CD14-positive monocyte (primary cell): Measurements from ENCODE around the gene VCP. TPM values are rescaled to one million over a fixed set of nuclear protein-coding genes. Genes with fewer than 3 reads are reported as not detected.
A peak's percentile ranks its signal among the peaks of the same experiment; 100 is the strongest.

ENCODE experiments used
- DNase-seq, 3 donors: peaks; one replicate each; pipeline ENCODE4 v3.0.0-alpha.2; 2011 to 2022
- H2AFZ ChIP-seq: 2 replicates; pipeline ENCODE4 v1.6.0; 2012; ENCODE audit warnings: mild to moderate bottlenecking, low read depth, low read length, inconsistent platforms; ENCODE audit not compliant: insufficient read depth, poor library complexity, severe bottlenecking
- H3K27ac ChIP-seq, 2 donors: 1 replicate in 1 of 2; 2 replicates in 1 of 2; pipeline ENCODE4 v1.5.1; 2012 to 2013; ENCODE audit warnings: low read length in 2 of 2, control low read depth in 1 of 2, inconsistent platforms in 1 of 2, low read depth in 1 of 2, mild to moderate bottlenecking in 1 of 2
- H3K27me3 ChIP-seq, 2 donors: one replicate each; pipeline versions ENCODE4 v1.6.0 to v1.6.1; 2011 to 2013; ENCODE audit warnings: low read length in 2 of 2; ENCODE audit not compliant: control insufficient read depth in 2 of 2, insufficient read depth in 2 of 2
- H3K36me3 ChIP-seq, 2 donors: replicated peaks in 1 of 2; 1 replicate in 1 of 2; 2 replicates in 1 of 2; pipeline versions ENCODE4 v1.5.1 to v1.6.1; 2012 to 2013; ENCODE audit warnings: low read length in 2 of 2, control low read depth in 1 of 2, inconsistent platforms in 1 of 2, mild to moderate bottlenecking in 1 of 2; ENCODE audit not compliant: insufficient read depth in 2 of 2, control insufficient read depth in 1 of 2
- H3K4me1 ChIP-seq, 2 donors: 1 replicate in 1 of 2; 2 replicates in 1 of 2; pipeline versions ENCODE4 v1.5.1 to v1.6.1; 2012 to 2013; ENCODE audit warnings: low read length in 2 of 2, control low read depth in 1 of 2, inconsistent platforms in 1 of 2, mild to moderate bottlenecking in 1 of 2, moderate library complexity in 1 of 2; ENCODE audit not compliant: insufficient read depth in 2 of 2, control insufficient read depth in 1 of 2
- H3K4me2 ChIP-seq: replicated peaks from 2 replicates; pipeline ENCODE3; 2012; ENCODE audit warnings: low read length, moderate library complexity, mild to moderate bottlenecking; ENCODE audit not compliant: poor library complexity, severe bottlenecking; ENCODE audit errors: extremely low read depth
- H3K4me3 ChIP-seq, 3 experiments: fragments of 200-600 bp in 1 of 3; sonication (generic) in 1 of 3; replicated peaks in 1 of 3; 1 replicate in 2 of 3; 2 replicates in 1 of 3; pipeline ENCODE4 v1.5.1; 2011 to 2013; ENCODE audit warnings: low read length in 3 of 3, mild to moderate bottlenecking in 3 of 3, control low read depth in 2 of 3, low read depth in 2 of 3, inconsistent platforms in 1 of 3, moderate library complexity in 1 of 3
- H3K79me2 ChIP-seq: 2 replicates; pipeline ENCODE4 v1.6.0; 2012; ENCODE audit warnings: mild to moderate bottlenecking, control low read depth, inconsistent platforms, low read length, moderate library complexity; ENCODE audit not compliant: insufficient read depth
- H3K9ac ChIP-seq: 2 replicates; pipeline ENCODE4 v1.6.0; 2017; ENCODE audit warnings: low read length, mild to moderate bottlenecking; ENCODE audit not compliant: insufficient read depth, poor library complexity, severe bottlenecking
- H3K9me3 ChIP-seq, 2 donors: replicated peaks in 1 of 2; 1 replicate in 1 of 2; 2 replicates in 1 of 2; pipeline versions ENCODE4 v1.5.1 to v1.6.1; 2012 to 2013; ENCODE audit warnings: low read length in 2 of 2, control low read depth in 1 of 2; ENCODE audit not compliant: control insufficient read depth in 1 of 2, insufficient read depth in 1 of 2
- H4K20me1 ChIP-seq: 2 replicates; pipeline ENCODE4 v1.6.0; 2012; ENCODE audit warnings: mild to moderate bottlenecking, low read length, control low read depth, moderate library complexity; ENCODE audit not compliant: insufficient read depth
- H3K27ac Mint-ChIP-seq, 7 donors: one replicate each; pipeline ENCODE4 v1.8.0; 2020; ENCODE audit warnings: mild to moderate bottlenecking in 7 of 7, mixed read lengths in 7 of 7, moderate library complexity in 6 of 7, inconsistent platforms in 2 of 7
- H3K27me3 Mint-ChIP-seq, 3 donors: one replicate each; pipeline ENCODE4 v1.8.0; 2021 to 2022; ENCODE audit warnings: low read depth in 3 of 3, mild to moderate bottlenecking in 3 of 3, mixed read lengths in 3 of 3, moderate library complexity in 3 of 3, inconsistent platforms in 1 of 3
- H3K36me3 Mint-ChIP-seq, 2 donors: one replicate each; pipeline ENCODE4 v1.8.0; 2020; ENCODE audit warnings: mixed read lengths in 2 of 2, inconsistent platforms in 1 of 2, mild to moderate bottlenecking in 1 of 2
- H3K4me1 Mint-ChIP-seq: one replicate; pipeline ENCODE4 v1.8.0; 2020; ENCODE audit warnings: mild to moderate bottlenecking, mixed read lengths
- H3K4me3 Mint-ChIP-seq, 2 donors: one replicate each; pipeline ENCODE4 v1.8.0; 2020; ENCODE audit warnings: mild to moderate bottlenecking in 2 of 2, mixed read lengths in 2 of 2, moderate library complexity in 1 of 2
- H3K9me3 Mint-ChIP-seq, 7 donors: one replicate each; pipeline ENCODE4 v1.8.0; 2020 to 2022; ENCODE audit warnings: mixed read lengths in 7 of 7, mild to moderate bottlenecking in 6 of 7, moderate library complexity in 6 of 7, inconsistent platforms in 2 of 7
- CTCF ChIP-seq: fragments of 200-600 bp; IDR thresholded peaks from one replicate; pipeline ENCODE4 v1.8.0; 2022; ENCODE audit warnings: antibody characterized with exemption, mild to moderate bottlenecking
- WGBS: methylation state at CpG from one replicate; pipeline ENCODE4 v1.1.5; 2013; ENCODE audit warnings: missing lambda C conversion rate; ENCODE audit not compliant: insufficient coverage; 5-methylcytosine and 5-hydroxymethylcytosine counted together
- intact Hi-C, 2 donors: fragments of 100-400 bp; cut with micrococcal nuclease; formaldehyde crosslinking; loops; one replicate each; pipeline versions ENCODE4 v1.15.0 to v1.15.1; 2023
- polyA plus RNA-seq, 3 donors: library from polyadenylated mRNA; depleted of rRNA in 1 of 3; unstranded in 2 of 3; stranded (reverse) in 1 of 3; fragments of 300-500 nt in 2 of 3; fragments of >200 nt in 1 of 3; fragmentation: Illumina TruSeq in 2 of 3; gene quantifications; 1 replicate in 2 of 3; 2 replicates in 1 of 3; pipeline ENCODE4 v1.2.3, GENCODE V29; 2012 to 2021

Gene VCP
- polyA plus RNA-seq, 3 donors: 100 to 180 (median 130) TPM

GRCh38 chr9:35102769-35103659, 30.6 kb upstream of the VCP start, which contains the start of gene STOML2:
Gene STOML2, minus strand, starts transcription at chr9:35103131. Its CDS starts 37 bp downstream, at chr9:35103094.
- peaks cover 50 to 65% of the 10 kb centered on the region in 2 donors for H3K36me3 Mint-ChIP-seq
- Histone ChIP-seq H3K27me3 (no peaks in the 10 kb centered on the region), H3K9me3 (no peaks in the 10 kb centered on the region), H3K27ac (peak within 1 kb of the TSS; percentile 74 to 86), H3K9ac (peak within 1 kb of the TSS; percentile 66), H3K4me2 (peak within 1 kb of the TSS; percentile 82), H4K20me1 (peaks cover 48% of the 10 kb centered on the region), H3K79me2 (peaks cover 16% of the 10 kb centered on the region), H2AFZ (peak within 1 kb of the TSS; percentile 91), H3K4me1 (peaks cover 17 to 28% of the 10 kb centered on the region in 2 donors), H3K4me3 (peak within 1 kb of the TSS; percentile 71 to 88 (median 78)), H3K36me3 (peaks cover 57 to 69% of the 10 kb centered on the region in 2 donors)
- DNase-seq: peak; percentile 93 to 94 (median 94)
- H3K27me3 Mint-ChIP-seq: peaks cover 0 to 3% (median 0%) of the 10 kb centered on the region in 3 donors
- intact Hi-C loops: no loop called here
- peak within 1 kb of the TSS; percentile 96 to 99 (median 98) for H3K27ac Mint-ChIP-seq
- H3K9me3 Mint-ChIP-seq: no peaks in the 10 kb centered on the region
- H3K4me3 Mint-ChIP-seq: peak within 1 kb of the TSS; percentile 92 to 96
- WGBS: under 1% methylated on average over 40 of the region's 57 CpGs
- H3K4me1 Mint-ChIP-seq: peaks cover 24% of the 10 kb centered on the region
- TF ChIP-seq CTCF: no peak

GRCh38 chr9:35102465-35102768, 30.0 kb upstream of the VCP start:
- H3K79me2 ChIP-seq: peaks cover 13% of the 10 kb centered on the region
- Mint-ChIP-seq H3K27ac (peak overlapping the region; percentile 96 to 99 (median 98)), H3K9me3 (no peaks in the 10 kb centered on the region), H3K36me3 (peaks cover 50 to 59% of the 10 kb centered on the region in 2 donors), H3K4me3 (peak overlapping the region; percentile 92 to 96), H3K4me1 (peaks cover 24% of the 10 kb centered on the region), H3K27me3 (peaks cover 0 to 3% (median 0%) of the 10 kb centered on the region in 3 donors)
- peaks cover 17 to 28% of the 10 kb centered on the region in 2 donors for H3K4me1 ChIP-seq
- intact Hi-C loops: no loop called here
- peak overlapping the region; percentile 91 for H2AFZ ChIP-seq
- WGBS: 7% methylated on average over 8 of the region's 10 CpGs
- peaks cover 42% of the 10 kb centered on the region for H4K20me1 ChIP-seq
- H3K4me2 ChIP-seq: peak overlapping the region; percentile 82
- H3K27me3 ChIP-seq: no peaks in the 10 kb centered on the region
- TF ChIP-seq CTCF: no peak
- peak overlapping the region; percentile 71 to 88 (median 78) for H3K4me3 ChIP-seq
- peak overlapping the region; percentile 66 for H3K9ac ChIP-seq
- H3K36me3 ChIP-seq: peaks cover 51 to 63% of the 10 kb centered on the region in 2 donors
- no peaks in the 10 kb centered on the region for H3K9me3 ChIP-seq
- peak overlapping the region; percentile 74 to 86 for H3K27ac ChIP-seq
- DNase-seq: no peak
